Measurements from ENCODE around the gene NGRN.

- TF ChIP-seq, protein P1, sequence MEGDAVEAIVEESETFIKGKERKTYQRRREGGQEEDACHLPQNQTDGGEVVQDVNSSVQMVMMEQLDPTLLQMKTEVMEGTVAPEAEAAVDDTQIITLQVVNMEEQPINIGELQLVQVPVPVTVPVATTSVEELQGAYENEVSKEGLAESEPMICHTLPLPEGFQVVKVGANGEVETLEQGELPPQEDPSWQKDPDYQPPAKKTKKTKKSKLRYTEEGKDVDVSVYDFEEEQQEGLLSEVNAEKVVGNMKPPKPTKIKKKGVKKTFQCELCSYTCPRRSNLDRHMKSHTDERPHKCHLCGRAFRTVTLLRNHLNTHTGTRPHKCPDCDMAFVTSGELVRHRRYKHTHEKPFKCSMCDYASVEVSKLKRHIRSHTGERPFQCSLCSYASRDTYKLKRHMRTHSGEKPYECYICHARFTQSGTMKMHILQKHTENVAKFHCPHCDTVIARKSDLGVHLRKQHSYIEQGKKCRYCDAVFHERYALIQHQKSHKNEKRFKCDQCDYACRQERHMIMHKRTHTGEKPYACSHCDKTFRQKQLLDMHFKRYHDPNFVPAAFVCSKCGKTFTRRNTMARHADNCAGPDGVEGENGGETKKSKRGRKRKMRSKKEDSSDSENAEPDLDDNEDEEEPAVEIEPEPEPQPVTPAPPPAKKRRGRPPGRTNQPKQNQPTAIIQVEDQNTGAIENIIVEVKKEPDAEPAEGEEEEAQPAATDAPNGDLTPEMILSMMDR (IDR thresholded peaks at IDR 0.05; ENCODE audit: low read length): no peak
- TF ChIP-seq EZH2 (IDR thresholded peaks at IDR 0.05; ENCODE audit: borderline replicate concordance, low read length): no peak
These were observed 801 bp upstream of the NGRN start for GRCh38 chr15:90264671-90265070.

Measured in OCI-LY1 (cell line).